RWPE2 (cell line): Measurements from ENCODE around the gene B4GALT6.

Experiments used
- ATAC-seq: fragments of 200-7000 bp; cut with Tn5 transposase; 3 replicates; pipeline ENCODE4 v1.9.1; 2021; ENCODE audit warnings: low read depth
- DNase-seq: peaks from one replicate; pipeline ENCODE4 v3.0.0-alpha.2; 2020; ENCODE audit warnings: low spot score
- H3K27ac ChIP-seq: fragments of 450-650 bp; 2 replicates; pipeline ENCODE4 v1.5.1; 2017; ENCODE audit warnings: mild to moderate bottlenecking; ENCODE audit not compliant: poor library complexity, severe bottlenecking
- H3K27me3 ChIP-seq: fragments of 250-450 bp; sonication (Bioruptor Pico); 2 replicates; pipeline ENCODE4 v1.5.1; 2021; ENCODE audit warnings: mild to moderate bottlenecking, moderate library complexity; ENCODE audit not compliant: insufficient read depth, poor library complexity, severe bottlenecking
- H3K36me3 ChIP-seq: fragments of 250-450 bp; sonication (Bioruptor Pico); 2 replicates; pipeline ENCODE4 v1.5.1; 2020; ENCODE audit warnings: low read depth, mild to moderate bottlenecking, moderate library complexity
- H3K4me1 ChIP-seq: fragments of 250-450 bp; sonication (Bioruptor Pico); 2 replicates; pipeline ENCODE4 v1.5.1; 2021; ENCODE audit warnings: mild to moderate bottlenecking, moderate library complexity; ENCODE audit not compliant: insufficient read depth, poor library complexity, severe bottlenecking
- H3K4me3 ChIP-seq: fragments of 250-450 bp; sonication (Bioruptor Pico); 2 replicates; pipeline ENCODE4 v1.5.1; 2021; ENCODE audit warnings: mild to moderate bottlenecking, moderate library complexity; ENCODE audit not compliant: severe bottlenecking
- H3K9me3 ChIP-seq: fragments of 250-450 bp; sonication (Bioruptor Pico); 2 replicates; pipeline ENCODE4 v1.5.1; 2021; ENCODE audit warnings: mild to moderate bottlenecking, moderate library complexity; ENCODE audit not compliant: severe bottlenecking
- TF ChIP-seq, protein P1 (sequence below): fragments of 450-650 bp; IDR thresholded peaks from one replicate; pipeline ENCODE4 v1.5.1; 2017; ENCODE audit warnings: mild to moderate bottlenecking, moderate library complexity; ENCODE audit not compliant: poor library complexity, severe bottlenecking

The B4GALT6 gene

DNA sequence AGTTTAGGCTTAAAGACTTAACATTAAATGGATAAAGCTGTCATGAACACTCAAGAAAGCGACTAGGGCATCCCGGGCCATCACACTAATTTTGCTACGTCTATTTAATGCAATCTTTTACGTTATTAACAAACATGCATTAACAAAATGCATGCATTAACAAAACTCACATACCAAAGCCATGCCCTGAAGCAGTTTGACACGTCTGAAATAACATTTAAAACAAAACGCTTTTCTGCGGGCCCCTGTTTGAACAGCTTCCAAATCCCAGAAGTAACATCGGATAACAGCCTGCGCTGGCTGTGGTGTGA lies 458 bp downstream of the B4GALT6 start:
- H3K4me1 ChIP-seq, result peaks cover 60% of the 10 kb centered on the region
- no peaks in the 10 kb centered on the region for H3K27me3 ChIP-seq
- ATAC-seq (no peak), DNase-seq (no peak)
- peak overlapping the region; percentile 97 for H3K4me3 ChIP-seq
- no peaks in the 10 kb centered on the region for H3K9me3 ChIP-seq
- H3K27ac ChIP-seq, result peak overlapping the region; percentile 60
- H3K36me3 ChIP-seq, result no peaks in the 10 kb centered on the region
- TF ChIP-seq, protein P1, sequence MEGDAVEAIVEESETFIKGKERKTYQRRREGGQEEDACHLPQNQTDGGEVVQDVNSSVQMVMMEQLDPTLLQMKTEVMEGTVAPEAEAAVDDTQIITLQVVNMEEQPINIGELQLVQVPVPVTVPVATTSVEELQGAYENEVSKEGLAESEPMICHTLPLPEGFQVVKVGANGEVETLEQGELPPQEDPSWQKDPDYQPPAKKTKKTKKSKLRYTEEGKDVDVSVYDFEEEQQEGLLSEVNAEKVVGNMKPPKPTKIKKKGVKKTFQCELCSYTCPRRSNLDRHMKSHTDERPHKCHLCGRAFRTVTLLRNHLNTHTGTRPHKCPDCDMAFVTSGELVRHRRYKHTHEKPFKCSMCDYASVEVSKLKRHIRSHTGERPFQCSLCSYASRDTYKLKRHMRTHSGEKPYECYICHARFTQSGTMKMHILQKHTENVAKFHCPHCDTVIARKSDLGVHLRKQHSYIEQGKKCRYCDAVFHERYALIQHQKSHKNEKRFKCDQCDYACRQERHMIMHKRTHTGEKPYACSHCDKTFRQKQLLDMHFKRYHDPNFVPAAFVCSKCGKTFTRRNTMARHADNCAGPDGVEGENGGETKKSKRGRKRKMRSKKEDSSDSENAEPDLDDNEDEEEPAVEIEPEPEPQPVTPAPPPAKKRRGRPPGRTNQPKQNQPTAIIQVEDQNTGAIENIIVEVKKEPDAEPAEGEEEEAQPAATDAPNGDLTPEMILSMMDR, result no peak

DNA sequence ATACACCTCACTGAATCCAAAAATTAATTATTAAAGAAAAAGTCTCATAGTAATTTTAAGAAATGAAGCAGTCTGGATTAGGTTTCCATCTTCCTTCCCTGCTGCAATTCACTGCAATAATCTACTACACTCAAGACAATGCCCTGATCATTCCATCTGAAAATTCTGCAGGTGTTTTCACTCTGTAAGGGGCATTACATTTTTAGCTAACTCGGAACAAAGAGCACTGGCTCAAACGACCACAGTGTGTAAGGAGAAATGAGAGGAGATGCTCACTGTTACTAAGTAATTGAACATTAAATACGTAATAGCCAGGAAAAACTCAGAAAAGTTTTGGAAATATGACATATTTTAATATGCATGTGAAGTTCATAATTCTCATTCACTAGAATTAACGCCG lies 1.3 kb downstream of the B4GALT6 start:
- Histone ChIP-seq H3K9me3 (no peaks in the 10 kb centered on the region), H3K27ac (no peak overlapping the region), H3K27me3 (no peaks in the 10 kb centered on the region), H3K36me3 (no peaks in the 10 kb centered on the region), H3K4me3 (no peak overlapping the region), H3K4me1 (peaks cover 66% of the 10 kb centered on the region)
- no peak for DNase-seq
- no peak for ATAC-seq
- TF ChIP-seq, protein P1, result no peak

DNA sequence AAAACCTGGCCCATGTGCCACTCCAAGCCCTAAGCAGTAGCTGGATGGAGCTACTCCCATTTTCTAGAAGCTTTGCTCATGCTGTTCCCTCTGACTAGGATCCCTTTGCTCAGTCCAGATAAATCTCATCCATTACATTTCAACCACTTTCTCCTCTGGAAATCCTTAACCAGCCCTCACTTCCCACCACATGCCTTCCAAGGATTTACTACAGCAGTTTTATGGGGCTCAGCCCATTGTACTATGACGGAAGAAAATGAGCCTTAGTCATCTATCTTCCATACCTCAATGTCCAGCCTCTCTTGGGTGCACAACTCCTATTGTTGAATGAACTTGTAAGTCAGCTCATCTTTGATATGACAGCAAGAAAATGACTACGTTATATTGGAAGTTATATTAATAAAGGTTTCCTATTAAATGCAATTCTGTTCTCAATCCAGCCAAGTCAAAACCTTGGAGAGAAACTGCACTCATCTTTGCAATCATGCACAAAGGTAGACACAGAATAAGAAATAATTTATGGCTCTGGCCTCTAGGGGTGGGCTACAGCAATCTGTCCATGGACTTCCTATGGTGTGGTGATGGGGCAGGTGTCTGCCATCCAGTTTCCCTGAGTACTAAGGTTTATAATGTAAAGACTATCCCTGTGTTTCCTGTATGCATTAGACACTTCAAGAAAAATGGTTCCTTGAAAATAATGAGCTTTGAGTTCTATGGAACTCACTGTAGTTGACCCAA lies 3.4 kb downstream of the B4GALT6 start:
- DNase-seq, result no peak
- H3K4me3 ChIP-seq, result no peak overlapping the region
- peak overlapping the region; percentile 87 for H3K27ac ChIP-seq

GRCh38 chr18:31680433-31680811 lies 4.0 kb downstream of the B4GALT6 start:
- TF ChIP-seq, protein P1, result no peak
- Histone ChIP-seq H3K27ac (peak overlapping the region; percentile 87), H3K36me3 (no peaks in the 10 kb centered on the region), H3K4me1 (peaks cover 54% of the 10 kb centered on the region), H3K9me3 (no peaks in the 10 kb centered on the region), H3K4me3 (no peak overlapping the region), H3K27me3 (no peaks in the 10 kb centered on the region)
- DNase-seq (no peak), ATAC-seq (no peak)

More for the DNA sequence above, 3.4 kb downstream of the B4GALT6 start:
- Histone ChIP-seq H3K9me3 (no peaks in the 10 kb centered on the region), H3K36me3 (no peaks in the 10 kb centered on the region), H3K4me1 (peaks cover 56% of the 10 kb centered on the region), H3K27me3 (no peaks in the 10 kb centered on the region)
- ATAC-seq, result no peak
- TF ChIP-seq, protein P1, result peak; percentile 35

GRCh38 chr18:31679791-31680432 lies 4.5 kb downstream of the B4GALT6 start:
- TF ChIP-seq, protein P1, result no peak
- Histone ChIP-seq H3K4me3 (no peak overlapping the region), H3K4me1 (peaks cover 54% of the 10 kb centered on the region), H3K36me3 (no peaks in the 10 kb centered on the region), H3K9me3 (no peaks in the 10 kb centered on the region), H3K27me3 (no peaks in the 10 kb centered on the region), H3K27ac (peak overlapping the region; percentile 87)
- DNase-seq (no peak), ATAC-seq (no peak)
